T47D (cell line): ENCODE measurements around the gene NUDT22.
A peak's percentile ranks its signal among the peaks of the same experiment; 100 is the strongest.
"Not testable (repeated sequence)": the region's sequence is repeated elsewhere in the genome, so short reads cannot be mapped to it uniquely, and the experiment has no call there.

Source experiments
- DNase-seq, 2 experiments: peaks; one replicate each; pipeline versions ENCODE4 v3.0.0 to v3.0.0-alpha.2; 2011 to 2012; ENCODE audit warnings: low read depth in 1 of 2, low spot score in 1 of 2
- JUND ChIP-seq: IDR thresholded peaks from 2 replicates; pipeline ENCODE4 v1.6.1; 2012; ENCODE audit warnings: low read depth
- in situ Hi-C: cut with HindIII; loops from 2 replicates; pipeline ENCODE4 v1.10.0; 2016; ENCODE audit warnings: low sequenced_read_pairs, low pct_unique_long_range_greater_than_20kb

Gene NUDT22

DNA sequence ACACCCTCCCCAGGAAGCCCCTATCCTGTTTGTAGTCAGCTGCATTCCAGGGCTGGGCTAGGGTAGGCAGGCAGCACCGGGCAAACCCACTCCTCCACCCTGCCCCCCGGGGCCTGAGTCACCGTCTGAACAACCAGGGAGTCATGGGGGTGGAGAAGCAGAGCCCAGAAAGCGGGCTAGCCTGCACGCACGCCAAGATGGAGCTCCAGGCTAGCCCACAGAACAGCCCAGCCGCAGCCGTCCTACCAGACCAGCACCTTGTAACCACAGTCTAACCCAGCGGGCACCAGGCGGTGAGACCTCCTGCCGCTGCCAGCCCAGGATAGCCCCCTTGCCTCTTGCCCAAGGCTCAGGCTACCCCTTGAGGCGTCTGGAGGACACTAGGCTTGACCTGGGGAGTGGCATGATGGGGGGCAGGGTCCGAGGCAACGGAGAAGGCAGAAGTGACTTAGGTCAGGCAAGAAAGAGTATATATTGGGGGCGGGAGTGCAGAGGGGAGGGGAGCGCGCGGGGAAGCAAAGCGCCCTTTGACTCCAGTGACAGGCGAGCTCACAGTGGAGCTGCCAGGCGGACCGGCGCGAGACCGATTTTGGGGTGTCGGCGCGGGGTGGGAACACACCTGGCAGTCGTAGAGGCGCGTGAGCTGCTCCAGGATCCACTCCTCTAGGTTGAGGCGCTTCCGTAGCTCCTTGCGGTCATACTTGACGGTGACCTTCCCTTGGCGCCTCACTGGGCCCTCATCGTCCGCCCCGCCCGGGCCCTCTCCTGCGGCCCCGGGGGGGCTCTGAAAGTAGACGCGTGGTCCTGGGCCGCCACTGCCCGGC is 19.9 kb downstream of the NUDT22 start:
- no peak for TF ChIP-seq JUND
- in situ Hi-C loops: no loop called here
- peak; percentile 67 to 81 for DNase-seq

DNA sequence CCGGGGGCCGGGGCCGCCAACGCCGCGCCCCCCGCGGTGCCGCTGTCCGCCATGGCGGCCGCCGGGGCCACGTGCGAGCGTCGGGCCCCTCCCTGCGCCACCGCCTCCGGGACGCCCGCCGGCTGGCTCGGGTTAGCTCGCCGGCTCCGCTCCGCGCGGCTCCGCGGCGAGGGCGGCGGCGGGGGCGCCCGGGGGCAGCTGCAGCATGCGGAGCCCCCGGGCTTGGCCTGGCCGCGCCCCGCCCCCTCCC is 20.5 kb downstream of the NUDT22 start:
- in situ Hi-C loops: not testable (repeated sequence)

DNA sequence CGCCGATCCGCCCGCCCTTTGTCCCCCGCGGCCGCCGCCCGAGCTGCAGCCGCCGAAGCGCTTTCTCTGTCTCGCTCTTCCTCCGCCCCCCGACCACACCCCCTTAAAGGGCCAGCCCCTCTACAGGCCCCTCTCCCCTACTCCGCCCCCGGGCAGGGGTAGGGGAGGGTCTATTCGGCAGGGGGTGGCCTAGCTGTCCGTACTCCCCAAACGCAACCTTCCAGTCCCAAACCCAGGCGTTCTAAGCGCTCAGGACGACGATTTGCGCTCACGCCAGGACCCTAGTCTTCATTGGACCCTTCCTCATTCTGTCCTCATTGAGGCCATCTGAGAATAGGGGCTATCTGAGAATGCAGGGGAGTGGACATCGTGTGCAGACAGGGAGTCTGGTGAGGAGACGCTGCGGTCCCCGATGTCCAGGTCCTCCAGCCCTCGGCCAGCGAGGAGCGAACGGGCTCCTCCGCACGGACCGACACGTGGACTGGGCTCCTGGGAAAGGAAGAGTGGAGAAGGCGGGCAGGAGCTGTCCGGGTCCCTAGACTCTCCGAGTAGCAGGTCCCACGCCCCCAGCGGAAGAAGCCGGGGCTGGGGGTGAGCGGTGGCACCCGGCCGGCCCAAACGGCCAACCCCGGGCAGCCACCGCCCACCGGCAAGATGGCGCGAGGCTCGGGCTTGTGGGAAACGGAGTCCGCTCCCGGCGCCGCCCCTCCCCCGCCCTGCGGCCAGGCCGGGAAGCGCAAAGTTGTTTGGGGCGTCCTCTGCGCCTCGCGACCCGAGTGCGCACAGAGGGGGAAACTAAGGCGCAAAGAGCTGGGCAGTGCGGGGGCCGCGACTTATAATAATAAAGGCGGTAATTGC is 21.0 kb downstream of the NUDT22 start, which contains the start of gene PPP1R14B:
TSS of gene PPP1R14B (minus strand) at position 73 of the 858 bp plus-strand sequence. CDS start 270 bp downstream, outside the sequence.
- peak; percentile 94 to 95 for DNase-seq
- TF ChIP-seq JUND: no peak
- in situ Hi-C loops: no loop called here

More for the DNA sequence above, 20.5 kb downstream of the NUDT22 start:
- DNase-seq: not testable (repeated sequence)

DNA sequence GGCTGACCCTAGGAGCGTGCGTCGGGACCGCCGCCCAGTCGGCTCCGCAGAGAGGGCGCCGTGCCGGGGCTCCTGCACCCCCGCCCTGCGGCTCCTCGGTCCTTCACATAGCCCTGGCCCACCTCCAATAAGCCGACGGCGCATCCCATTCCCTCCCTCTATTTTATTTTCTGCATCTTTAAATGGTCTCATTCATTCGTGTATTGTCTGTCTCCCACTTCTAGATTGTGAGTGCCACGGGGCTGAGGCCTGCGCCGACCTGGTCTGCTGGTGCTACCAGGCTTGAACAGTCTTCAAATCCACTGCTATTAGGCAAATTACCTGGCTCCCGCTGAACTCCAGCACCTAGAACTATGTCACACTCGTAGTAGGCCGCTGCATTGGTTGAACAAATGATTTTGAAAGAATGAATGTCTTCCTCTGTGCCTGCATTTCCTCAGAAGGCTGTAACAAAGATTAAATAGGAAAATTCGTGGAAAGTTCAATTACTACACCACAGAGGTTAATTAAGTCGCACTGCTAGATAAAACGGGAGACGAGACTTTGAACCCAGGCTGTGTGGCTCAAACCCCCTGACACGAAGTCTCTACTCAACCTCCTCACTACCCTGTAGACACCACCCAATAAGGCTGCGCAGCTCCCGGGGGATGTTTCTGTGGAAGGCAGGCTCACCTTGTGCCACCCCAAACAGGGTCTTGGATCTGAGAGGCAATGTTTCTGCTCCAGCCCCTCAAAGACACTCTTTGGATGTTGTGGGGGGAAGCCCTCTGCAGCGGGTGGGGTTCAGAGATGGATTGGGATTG is 21.9 kb downstream of the NUDT22 start:
- no peak for TF ChIP-seq JUND
- in situ Hi-C loops: no loop called here
- no peak for DNase-seq

DNA sequence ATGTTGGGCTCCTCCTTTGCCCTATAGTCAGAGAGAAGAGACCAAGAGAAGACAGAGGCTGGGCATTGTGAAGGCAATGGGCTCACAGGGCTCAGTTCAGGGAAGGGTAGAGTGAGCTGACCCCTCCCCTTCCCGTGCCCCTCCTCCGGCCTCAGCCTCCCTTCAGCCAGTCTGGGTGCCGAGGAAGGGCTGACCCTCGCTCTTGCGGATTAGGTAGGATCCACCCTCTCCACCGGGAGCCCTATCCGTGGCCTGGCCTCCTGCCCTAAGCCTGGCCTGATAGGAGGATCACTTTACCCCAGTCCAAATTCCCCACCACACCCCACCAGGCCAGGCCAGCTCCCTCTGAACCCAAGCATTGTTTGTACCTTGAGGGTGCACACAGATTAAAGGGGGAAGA is 22.5 kb downstream of the NUDT22 start:
- DNase-seq: no peak
- no peak for TF ChIP-seq JUND
- in situ Hi-C loops: no loop called here

DNA sequence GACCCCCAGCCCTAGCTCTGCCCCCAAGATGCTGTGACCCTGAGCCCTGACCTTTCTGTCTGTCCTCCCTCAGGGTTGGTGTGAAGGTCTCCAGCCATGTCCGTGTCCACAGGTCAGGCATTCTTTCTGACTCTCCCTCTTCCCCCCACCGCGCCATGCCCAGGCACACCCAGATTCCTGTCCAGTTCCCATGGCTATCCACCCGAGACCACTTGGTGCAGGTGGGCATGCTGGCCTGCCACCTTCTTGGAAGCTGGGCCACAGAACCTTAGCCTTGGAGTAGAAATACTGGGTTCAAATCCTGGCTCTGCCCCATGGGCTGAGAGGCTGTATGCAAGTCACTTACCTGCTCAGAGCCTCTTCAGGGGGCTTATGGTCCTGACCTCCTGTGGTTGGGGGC is 23.0 kb downstream of the NUDT22 start:
- TF ChIP-seq JUND: no peak
- DNase-seq: no peak

DNA sequence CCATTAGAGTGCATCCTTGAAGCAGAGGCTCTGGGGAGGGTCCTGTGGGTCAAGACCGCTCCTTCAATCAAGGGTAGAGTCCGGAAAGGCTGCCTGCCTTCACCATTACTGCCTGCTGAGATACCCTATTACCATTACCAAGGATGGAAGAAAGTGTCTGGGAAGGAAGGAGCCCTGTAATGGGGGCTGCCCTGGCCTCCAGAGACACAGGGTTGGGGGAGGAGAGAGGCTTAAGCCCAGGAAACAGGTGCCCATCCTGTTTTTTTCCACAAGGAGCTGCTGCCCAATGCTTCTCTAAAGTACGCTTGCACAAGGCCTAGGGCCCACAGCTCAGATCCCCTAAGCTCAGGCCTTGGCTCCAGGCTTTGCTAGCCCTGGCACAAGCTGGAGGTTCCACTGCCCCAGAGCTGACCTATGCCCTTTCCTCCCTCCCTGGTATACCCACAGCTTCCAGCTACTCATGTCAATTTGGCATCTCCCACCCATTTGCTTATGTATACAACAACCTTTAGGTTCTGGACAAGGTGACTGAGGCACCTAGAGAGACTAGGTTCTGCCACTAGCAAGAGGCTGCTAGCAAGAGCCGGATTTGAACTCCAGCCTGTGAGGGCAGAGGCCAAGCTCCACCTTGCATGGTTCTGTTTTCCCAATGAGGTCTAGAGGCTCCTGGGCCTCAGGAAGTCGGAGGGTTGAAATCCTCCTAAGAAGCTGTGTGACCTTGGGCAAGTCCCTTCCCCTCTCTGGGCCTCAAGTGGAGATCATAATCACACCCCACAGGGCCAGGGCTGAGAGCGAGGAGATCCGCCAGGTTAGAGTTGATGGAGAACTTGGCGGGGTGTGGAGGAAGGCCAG is 23.7 kb downstream of the NUDT22 start:
- no peak for DNase-seq
- TF ChIP-seq JUND: no peak
- in situ Hi-C loops: no loop called here

More for the DNA sequence above, 23.0 kb downstream of the NUDT22 start:
- in situ Hi-C loops: no loop called here

DNA sequence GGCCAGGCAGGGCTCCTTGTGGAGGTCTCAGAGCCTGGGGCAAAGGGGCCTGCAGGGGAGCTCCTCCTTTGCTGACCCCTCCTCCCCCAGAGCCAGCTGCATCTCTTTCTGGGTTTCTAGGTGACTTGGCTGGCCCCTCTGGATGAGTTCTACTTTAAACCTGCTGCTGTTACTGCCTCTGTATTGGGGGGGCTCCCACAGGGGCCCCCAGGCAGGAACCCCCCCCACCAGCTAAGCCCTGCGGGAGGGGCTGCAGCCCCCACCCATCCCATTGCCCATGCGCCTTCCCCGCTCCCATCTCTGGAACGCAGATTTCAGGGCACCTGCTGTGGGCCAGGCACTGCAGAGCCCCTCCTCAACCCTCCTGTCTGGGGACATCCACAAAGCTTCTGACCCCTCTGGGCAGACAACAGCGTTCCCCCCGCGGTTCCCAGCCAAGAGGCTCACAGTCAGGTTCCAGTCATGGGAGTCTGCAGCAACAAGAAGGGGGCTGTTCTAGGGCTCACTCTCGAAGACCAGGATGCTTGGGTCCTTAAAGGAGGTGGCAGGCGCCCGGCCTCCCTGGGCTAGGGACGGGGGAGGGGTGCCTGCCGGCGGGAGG is 24.4 kb downstream of the NUDT22 start:
- DNase-seq: peak in 1 of 2 experiments; percentile 45
- in situ Hi-C loops: no loop called here
- no peak for TF ChIP-seq JUND

DNA sequence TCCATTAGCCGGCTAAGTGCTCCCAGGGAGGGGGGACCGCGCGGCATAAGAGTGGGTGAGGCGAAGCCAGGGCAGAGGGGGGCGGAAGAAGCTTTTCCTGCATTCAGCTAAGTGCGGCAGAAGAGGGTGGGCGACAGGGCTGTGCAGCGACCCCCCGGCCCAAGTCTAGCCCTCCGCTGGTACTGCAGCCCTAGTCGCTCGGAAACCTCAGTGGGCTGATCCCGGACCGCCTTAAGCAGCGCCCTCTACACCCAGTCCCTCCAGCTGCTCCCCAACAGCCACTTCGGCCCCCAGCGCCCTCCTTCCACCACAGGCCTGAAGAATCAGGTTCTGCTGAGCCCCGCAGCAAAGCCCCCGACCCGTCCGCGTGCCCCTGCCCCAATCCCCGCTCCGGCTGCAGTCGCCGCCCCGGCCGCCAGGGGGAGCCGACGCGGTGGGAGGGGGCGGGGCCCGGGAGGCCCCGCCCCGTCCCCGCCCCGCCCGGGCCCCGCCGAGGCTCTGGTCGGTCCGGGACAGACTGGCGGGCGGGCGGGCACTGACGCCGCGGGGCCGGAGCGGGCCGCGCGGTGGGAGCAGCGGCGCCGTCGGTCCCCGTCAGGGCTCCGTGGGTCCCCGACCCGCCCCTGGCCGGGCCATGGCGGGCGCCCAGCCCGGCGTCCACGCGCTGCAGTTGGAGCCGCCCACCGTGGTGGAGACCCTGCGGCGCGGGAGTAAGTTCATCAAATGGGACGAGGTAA is 25.1 kb downstream of the NUDT22 start, which contains the start of gene PLCB3:
TSS of gene PLCB3 (plus strand) at position 515 of the 737 bp plus-strand sequence. CDS start at position 635, 120 bp downstream.
- no peak for TF ChIP-seq JUND
- DNase-seq: peak; percentile 72 to 80
- in situ Hi-C loops: no loop called here

DNA sequence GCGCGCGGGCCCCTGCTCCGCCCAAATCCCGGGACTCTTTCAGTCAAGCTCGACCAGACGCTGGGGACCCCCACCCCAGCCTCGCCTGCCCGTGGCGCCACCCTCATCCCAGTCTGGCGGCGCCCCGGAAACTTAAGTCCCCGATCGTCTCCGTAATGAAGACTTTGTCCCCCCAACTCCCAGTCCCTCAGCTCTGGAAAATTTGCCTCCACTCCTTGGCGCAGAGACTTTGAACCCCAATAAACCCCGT is 25.6 kb downstream of the NUDT22 start:
- DNase-seq: no peak
- in situ Hi-C loops: no loop called here
- TF ChIP-seq JUND: no peak

DNA sequence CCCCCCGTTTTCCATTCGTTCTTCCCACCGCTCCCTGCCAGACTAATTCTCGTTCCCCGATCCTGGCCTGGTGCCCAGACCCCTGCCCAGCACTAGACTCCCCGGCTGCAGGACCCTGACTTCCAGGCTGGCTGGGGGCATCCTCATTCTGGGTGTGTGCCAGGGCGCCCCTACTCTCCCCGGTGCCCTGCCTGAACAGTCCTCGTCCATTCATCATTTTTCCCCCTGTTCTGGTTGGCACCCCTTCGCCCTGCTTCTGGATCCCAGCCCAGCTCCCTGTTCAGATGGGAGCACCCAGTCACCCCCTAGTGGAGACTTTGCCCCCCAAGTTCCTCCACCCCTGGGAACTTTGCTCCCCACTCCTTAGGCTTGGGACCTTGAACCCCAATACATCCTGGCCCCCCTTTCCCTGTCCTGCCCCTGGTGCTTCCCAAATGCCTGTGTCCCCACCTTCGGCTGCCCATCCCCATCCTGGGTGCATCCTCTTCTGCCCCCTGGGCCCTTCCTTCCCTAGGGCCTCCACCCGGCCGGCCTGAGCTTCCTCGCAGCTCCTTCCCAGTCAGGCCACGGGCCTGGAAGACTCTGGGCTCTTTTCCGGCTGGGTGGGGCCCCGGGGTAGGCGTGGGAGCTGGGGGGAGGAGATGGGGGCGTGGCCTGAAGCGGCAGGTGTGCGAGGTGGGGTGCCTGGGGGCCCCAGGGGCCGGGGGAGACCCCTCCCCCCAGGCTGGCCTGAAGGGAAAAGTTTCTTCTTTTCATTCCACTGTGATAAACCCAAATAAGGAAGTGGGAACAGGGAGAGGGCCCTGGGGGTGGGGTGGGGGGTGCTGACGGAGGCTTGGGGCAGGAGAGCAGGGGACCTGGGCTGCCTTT is 26.2 kb downstream of the NUDT22 start:
- no peak for TF ChIP-seq JUND
- DNase-seq: peak; percentile 84 to 95
- in situ Hi-C loops: no loop called here
